Retinal pigment epithelial cell (primary cell): ENCODE data around the gene CASD1.

Experiments
- DNase-seq: peaks from one replicate; pipeline ENCODE4 v3.0.0-alpha.2; 2010; ENCODE audit warnings: low read depth
- H3K4me3 ChIP-seq: 2 replicates; pipeline ENCODE4 v1.5.1; 2011; ENCODE audit warnings: mild to moderate bottlenecking, low read length, control low read depth, moderate library complexity
- CTCF ChIP-seq: conservative IDR thresholded peaks from 2 replicates; pipeline ENCODE4 v1.5.1; 2011; ENCODE audit warnings: low read depth, low read length, control low read depth, inconsistent platforms

Gene CASD1

GRCh38 chr7:94498918-94499317, 10.7 kb upstream of the CASD1 start:
- no peak for DNase-seq
- TF ChIP-seq CTCF: no peak
- no peak overlapping the region for H3K4me3 ChIP-seq

GRCh38 chr7:94507462-94507861, 2.1 kb upstream of the CASD1 start:
- no peak for TF ChIP-seq CTCF
- no peak for DNase-seq
- H3K4me3 ChIP-seq: no peak overlapping the region

GRCh38 chr7:94507962-94508361, 1.6 kb upstream of the CASD1 start:
- TF ChIP-seq CTCF: no peak
- no peak for DNase-seq
- no peak overlapping the region for H3K4me3 ChIP-seq

GRCh38 chr7:94509887-94510581, 425 bp downstream of the CASD1 start:
- no peak for DNase-seq
- TF ChIP-seq CTCF: peak; percentile 33
- peak overlapping the region; percentile 72 for H3K4me3 ChIP-seq

GRCh38 chr7:94510582-94511496, 1.2 kb downstream of the CASD1 start:
- no peak for TF ChIP-seq CTCF
- H3K4me3 ChIP-seq: peak overlapping the region; percentile 72
- no peak for DNase-seq

- H3K4me3 ChIP-seq: no peak overlapping the region
- no peak for TF ChIP-seq CTCF
- no peak for DNase-seq
Measured at GRCh38 chr7:94511718-94512117, 2.1 kb downstream of the CASD1 start.
